ENCODE data around the gene SYTL3.

DNA sequence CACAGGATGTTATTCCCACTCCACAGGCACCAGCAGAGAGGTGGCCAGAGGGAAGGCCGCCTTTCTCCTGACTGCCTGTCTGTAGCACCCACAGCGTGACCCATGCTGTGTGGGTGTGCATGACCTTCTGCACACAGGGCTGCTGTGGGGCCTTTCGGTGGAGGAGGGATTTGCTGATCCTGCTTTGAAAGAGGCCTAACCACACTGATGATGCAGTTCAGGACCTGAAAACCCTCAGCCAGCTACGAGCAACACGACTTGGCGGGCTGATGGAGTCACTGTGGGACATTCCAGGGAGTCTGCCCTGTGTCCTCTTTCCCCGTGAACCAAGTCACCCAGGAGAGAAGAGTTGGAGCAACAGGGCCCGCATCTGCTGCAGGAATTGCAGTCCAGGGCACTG is 49.1 kb downstream of the SYTL3 start:
- TF ChIP-seq, protein P1, sequence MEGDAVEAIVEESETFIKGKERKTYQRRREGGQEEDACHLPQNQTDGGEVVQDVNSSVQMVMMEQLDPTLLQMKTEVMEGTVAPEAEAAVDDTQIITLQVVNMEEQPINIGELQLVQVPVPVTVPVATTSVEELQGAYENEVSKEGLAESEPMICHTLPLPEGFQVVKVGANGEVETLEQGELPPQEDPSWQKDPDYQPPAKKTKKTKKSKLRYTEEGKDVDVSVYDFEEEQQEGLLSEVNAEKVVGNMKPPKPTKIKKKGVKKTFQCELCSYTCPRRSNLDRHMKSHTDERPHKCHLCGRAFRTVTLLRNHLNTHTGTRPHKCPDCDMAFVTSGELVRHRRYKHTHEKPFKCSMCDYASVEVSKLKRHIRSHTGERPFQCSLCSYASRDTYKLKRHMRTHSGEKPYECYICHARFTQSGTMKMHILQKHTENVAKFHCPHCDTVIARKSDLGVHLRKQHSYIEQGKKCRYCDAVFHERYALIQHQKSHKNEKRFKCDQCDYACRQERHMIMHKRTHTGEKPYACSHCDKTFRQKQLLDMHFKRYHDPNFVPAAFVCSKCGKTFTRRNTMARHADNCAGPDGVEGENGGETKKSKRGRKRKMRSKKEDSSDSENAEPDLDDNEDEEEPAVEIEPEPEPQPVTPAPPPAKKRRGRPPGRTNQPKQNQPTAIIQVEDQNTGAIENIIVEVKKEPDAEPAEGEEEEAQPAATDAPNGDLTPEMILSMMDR (IDR thresholded peaks at IDR 0.05): no peak
- TF ChIP-seq POLR2A (IDR thresholded peaks at IDR 0.05): no peak
